Measurements from ENCODE around the gene RAB34.
A peak's percentile ranks its signal among the peaks of the same experiment; 100 is the strongest.
"Not testable (repeated sequence)": the region's sequence is repeated elsewhere in the genome, so short reads cannot be mapped to it uniquely, and the experiment has no call there.

The RAB34 gene

GRCh38 chr17:28745786-28746411, 28.2 kb upstream of the RAB34 start:
- DNase-seq: no peak

- DNase-seq: peak; percentile 82
Observed at GRCh38 chr17:28744972-28745785, 27.5 kb upstream of the RAB34 start.

- DNase-seq: peak; percentile 80
Observed at GRCh38 chr17:28744104-28744971, 26.7 kb upstream of the RAB34 start.

GRCh38 chr17:28743243-28744103, 25.8 kb upstream of the RAB34 start, which contains the start of gene TRAF4:
Gene TRAF4, plus strand, starts transcription at chr17:28744011. Its CDS starts 102 bp downstream, at chr17:28744113.
- peak; percentile 88 for DNase-seq

GRCh38 chr17:28741358-28742349, 24.0 kb upstream of the RAB34 start:
- DNase-seq: no peak

GRCh38 chr17:28740406-28741357, 23.0 kb upstream of the RAB34 start:
- DNase-seq: no peak

- no peak for DNase-seq
Observed at GRCh38 chr17:28738680-28739384, 21.2 kb upstream of the RAB34 start.

GRCh38 chr17:28737770-28738679, 20.4 kb upstream of the RAB34 start:
- DNase-seq: no peak

- no peak for DNase-seq
Observed at GRCh38 chr17:28737316-28737715, 19.6 kb upstream of the RAB34 start.

GRCh38 chr17:28735913-28736769, 18.5 kb upstream of the RAB34 start:
- not testable (repeated sequence) for DNase-seq

- DNase-seq: no peak
Observed at GRCh38 chr17:28735242-28735722, 17.6 kb upstream of the RAB34 start.

- DNase-seq: no peak
Observed at GRCh38 chr17:28734712-28735241, 17.1 kb upstream of the RAB34 start.

- DNase-seq: no peak
Observed at GRCh38 chr17:28733346-28733745, 15.7 kb upstream of the RAB34 start.

- no peak for DNase-seq
Observed at GRCh38 chr17:28729950-28730330, 12.3 kb upstream of the RAB34 start.

GRCh38 chr17:28728364-28729200, 10.9 kb upstream of the RAB34 start, which contains the start of gene NEK8:
Gene NEK8, plus strand, starts transcription at chr17:28728788. Its CDS starts 26 bp downstream, at chr17:28728814.
- DNase-seq: peak; percentile 97

Data from femur (tissue), 1 donor.